Activated CD4-positive, alpha-beta T cell treated with anti-CD3 and anti-CD28 coated beads for 1 hour (primary cell): ENCODE results near the gene SRGAP1.

Experiments used
- DNase-seq: peaks from one replicate; pipeline ENCODE4 v3.0.0-alpha.2; 2020

Gene SRGAP1

GRCh38 chr12:63977441-63977840 lies 132.9 kb downstream of the SRGAP1 start:
- no peak for DNase-seq

- DNase-seq = no peak
Measured at GRCh38 chr12:63978519-63978918, 134.0 kb downstream of the SRGAP1 start.

- DNase-seq = no peak
Measured at GRCh38 chr12:63980211-63980610, 135.7 kb downstream of the SRGAP1 start.

- DNase-seq = no peak
Measured at GRCh38 chr12:63981343-63981742, 136.8 kb downstream of the SRGAP1 start.

- DNase-seq = no peak
Measured at GRCh38 chr12:63982604-63983295, 138.2 kb downstream of the SRGAP1 start.

- DNase-seq = no peak
Measured at GRCh38 chr12:63985456-63985855, 141.0 kb downstream of the SRGAP1 start.

GRCh38 chr12:63985945-63986344 lies 141.4 kb downstream of the SRGAP1 start:
- no peak for DNase-seq

- DNase-seq = no peak
Measured at GRCh38 chr12:63989301-63989845, 144.9 kb downstream of the SRGAP1 start.

GRCh38 chr12:63990828-63991547 lies 146.5 kb downstream of the SRGAP1 start:
- no peak for DNase-seq

GRCh38 chr12:63994704-63995103 lies 150.2 kb downstream of the SRGAP1 start:
- no peak for DNase-seq

GRCh38 chr12:63995512-63995911 lies 151.0 kb downstream of the SRGAP1 start:
- DNase-seq = no peak

GRCh38 chr12:63996556-63996955 lies 152.1 kb downstream of the SRGAP1 start:
- no peak for DNase-seq

- no peak for DNase-seq
Measured at GRCh38 chr12:63997198-63997597, 152.7 kb downstream of the SRGAP1 start.

- DNase-seq = no peak
Measured at GRCh38 chr12:63998584-63998983, 154.1 kb downstream of the SRGAP1 start.

- DNase-seq = no peak
Measured at GRCh38 chr12:63999853-64000252, 155.4 kb downstream of the SRGAP1 start.

- DNase-seq = no peak
Measured at GRCh38 chr12:64001439-64001838, 156.9 kb downstream of the SRGAP1 start.

GRCh38 chr12:64004641-64005040 lies 160.1 kb downstream of the SRGAP1 start:
- no peak for DNase-seq

- DNase-seq = no peak
Measured at GRCh38 chr12:64006211-64006825, 161.8 kb downstream of the SRGAP1 start.

GRCh38 chr12:64007853-64008252 lies 163.4 kb downstream of the SRGAP1 start:
- no peak for DNase-seq

GRCh38 chr12:64008596-64008995 lies 164.1 kb downstream of the SRGAP1 start:
- no peak for DNase-seq

GRCh38 chr12:64009321-64010068 lies 165.0 kb downstream of the SRGAP1 start:
- DNase-seq = no peak

GRCh38 chr12:64010069-64010686 lies 165.7 kb downstream of the SRGAP1 start:
- DNase-seq = no peak

GRCh38 chr12:64016521-64016920 lies 172.0 kb downstream of the SRGAP1 start:
- no peak for DNase-seq
